ENCODE measurements around the gene ELK4.
A peak's percentile ranks its signal among the peaks of the same experiment; 100 is the strongest.

Gene ELK4

DNA sequence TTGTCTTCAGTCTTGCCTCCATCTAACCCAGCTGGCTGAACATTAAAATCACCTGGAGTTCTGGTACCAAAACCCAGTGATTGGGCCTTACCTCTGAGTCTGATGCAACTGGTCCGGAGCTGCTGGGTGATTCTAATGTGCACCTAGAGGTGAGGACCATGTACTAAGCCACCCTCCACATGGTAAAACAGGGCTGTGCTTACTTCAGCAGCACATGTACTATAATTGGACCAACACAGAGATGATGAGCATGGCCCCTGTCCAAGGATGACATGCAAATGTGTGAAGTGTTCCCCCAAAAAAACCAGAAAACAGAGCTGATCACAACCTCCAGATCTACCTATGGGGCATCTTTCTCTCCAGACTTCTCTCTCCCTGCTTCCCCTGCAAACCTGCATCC is 37.0 kb downstream of the ELK4 start:
- DNase-seq = no peak

DNA sequence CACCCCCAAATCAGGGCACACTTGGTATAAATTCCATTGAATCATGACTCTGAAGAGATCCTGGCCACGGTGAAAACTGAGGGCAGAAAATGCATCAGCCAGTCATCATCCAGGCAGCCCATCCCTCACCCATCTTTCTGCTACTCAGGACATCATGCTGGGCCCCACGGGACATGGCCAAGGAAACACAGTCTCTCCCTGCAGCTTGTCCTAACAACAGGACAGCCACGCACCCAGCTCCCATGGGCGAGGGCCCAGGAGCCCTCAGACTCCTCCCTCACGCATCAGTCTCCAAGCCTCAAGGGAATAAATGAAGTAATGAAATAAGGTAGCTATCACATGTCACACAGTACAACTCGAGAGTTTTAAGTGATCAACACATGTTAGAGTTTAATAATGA is 37.8 kb downstream of the ELK4 start:
- no peak for DNase-seq

DNA sequence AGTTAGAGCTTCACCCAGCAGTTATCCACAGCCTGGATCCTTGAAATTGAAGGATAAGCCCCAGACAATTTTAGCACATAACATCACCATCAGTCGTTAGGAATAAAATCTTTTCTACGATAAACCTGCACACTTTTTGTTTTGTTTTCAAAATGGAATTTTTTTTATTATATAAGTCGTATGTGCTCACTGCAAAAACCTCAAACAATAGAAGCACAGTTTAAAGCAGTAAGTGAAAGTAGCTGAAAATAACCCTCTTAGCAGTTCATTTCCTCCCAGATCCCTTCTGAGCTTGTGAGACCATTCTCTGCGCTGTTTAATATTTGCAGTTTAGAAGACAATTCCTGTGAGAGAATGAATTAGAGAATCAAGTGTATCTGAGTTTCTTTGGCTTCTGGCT is 38.3 kb downstream of the ELK4 start:
- no peak for DNase-seq

DNA sequence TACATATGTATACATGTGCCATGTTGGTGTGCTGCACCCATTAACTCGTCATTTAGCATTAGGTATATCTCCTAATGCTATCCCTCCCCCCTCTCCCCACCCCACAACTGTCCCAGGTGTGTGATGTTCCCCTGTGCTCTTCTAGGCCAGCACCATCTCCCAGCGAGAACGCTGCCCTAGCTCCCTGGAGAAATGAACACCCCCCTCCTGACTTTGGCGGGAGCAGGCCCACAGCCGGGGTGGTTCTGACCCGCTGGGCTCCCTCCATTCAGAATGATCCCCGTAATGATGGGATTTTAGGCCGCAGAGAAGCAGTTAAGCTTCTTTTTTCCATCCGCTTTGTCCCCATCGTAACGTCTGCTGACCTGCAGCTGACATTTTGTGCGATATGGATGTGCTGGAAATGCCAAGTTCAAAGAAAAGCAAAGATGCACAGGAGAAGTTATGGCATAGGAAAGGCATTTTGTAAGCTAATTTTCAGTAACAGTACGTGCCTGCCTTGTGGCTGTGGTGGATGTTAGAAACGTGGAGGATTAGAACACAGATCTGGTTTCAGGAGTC is 39.3 kb downstream of the ELK4 start:
- DNase-seq = no peak

DNA sequence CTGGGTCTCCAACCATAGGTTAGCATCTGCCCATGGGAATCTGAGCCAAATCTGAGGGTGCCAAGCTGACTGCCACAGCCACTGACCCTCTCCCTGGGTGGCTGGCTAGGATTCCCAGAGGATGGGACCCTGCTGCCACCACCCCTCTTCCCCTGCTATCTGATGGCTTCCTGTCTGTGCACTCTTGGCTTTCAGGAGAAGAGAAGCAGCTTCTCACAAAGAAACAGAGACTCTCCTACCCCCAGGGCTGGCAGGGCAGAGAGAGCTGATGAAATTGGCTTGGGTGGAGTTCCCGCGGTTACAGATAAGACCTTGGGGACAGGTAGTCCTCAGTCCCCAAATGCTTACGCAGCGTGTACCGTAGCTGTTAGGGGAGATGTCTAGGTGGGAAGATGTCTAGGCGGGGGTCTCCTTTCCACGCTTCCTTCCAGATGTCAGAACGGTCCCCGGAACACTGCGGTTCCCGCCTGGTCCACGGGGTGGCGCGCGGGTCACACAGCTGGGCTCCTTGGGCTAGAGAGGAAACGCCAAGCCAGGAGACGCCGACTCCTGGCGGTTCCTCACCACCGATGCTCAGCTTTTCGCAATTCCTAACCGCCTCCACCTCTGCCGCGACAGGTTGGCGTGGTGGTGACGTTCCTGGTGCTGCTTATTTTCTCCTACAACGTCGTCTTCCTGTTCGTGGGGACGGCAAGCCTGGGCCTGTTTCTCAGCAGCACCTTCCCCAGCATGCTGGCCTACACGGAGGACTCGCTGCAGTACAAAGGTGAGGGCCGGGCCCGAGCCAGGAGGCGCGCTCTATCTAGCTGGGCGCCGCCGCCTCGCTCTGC is 40.1 kb downstream of the ELK4 start:
- peak; percentile 69 for DNase-seq

DNA sequence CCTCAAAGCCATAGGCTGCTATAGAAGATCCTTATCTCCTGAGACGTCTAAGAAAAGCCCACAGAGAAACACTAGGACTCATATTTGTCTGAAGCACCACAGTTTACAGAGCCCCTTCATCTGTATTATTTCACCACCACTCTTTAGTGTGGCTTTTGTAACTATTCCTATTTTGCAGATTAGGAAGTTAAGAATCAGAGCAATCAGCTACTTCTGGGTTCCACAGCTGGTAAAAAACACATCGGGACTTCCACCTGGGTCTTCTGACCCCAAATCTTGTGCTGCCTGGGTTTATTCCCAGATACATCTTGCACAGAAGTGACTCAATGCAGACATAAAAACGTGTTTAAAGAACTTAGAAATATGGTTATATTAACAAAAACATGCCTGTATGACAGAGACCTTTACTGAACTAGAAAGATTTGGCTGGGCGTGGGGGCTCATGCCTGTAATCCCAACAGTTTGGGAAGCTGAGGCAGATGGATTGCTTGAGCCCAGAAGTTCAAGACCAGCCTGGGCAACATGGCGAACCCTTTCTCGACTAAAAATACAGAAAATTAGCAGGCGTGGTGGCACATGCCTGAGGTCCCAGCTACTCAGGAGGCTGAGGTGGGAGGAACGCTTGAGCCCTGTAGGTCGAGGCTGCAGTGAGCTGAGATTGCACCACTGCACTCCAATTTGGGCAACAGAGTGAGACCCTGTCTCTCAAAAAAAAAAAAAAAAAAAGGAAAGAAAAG is 40.9 kb downstream of the ELK4 start:
- DNase-seq = no peak

DNA sequence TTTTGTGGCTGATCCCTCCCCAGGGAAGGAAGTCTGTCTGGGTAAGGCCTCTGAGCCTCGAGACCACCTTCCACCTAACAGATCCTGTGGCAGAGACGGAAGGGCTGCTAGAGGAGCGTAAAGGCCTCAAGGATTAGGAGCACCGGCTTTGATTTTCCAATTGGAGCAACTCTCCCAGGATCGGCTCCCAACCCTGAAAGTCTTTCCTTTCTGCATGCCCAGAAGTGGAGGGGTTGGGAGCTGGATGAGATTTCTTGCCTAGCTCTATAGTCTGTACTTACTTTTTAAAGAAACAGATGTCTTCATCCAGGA is 41.4 kb downstream of the ELK4 start:
- DNase-seq = no peak

DNA sequence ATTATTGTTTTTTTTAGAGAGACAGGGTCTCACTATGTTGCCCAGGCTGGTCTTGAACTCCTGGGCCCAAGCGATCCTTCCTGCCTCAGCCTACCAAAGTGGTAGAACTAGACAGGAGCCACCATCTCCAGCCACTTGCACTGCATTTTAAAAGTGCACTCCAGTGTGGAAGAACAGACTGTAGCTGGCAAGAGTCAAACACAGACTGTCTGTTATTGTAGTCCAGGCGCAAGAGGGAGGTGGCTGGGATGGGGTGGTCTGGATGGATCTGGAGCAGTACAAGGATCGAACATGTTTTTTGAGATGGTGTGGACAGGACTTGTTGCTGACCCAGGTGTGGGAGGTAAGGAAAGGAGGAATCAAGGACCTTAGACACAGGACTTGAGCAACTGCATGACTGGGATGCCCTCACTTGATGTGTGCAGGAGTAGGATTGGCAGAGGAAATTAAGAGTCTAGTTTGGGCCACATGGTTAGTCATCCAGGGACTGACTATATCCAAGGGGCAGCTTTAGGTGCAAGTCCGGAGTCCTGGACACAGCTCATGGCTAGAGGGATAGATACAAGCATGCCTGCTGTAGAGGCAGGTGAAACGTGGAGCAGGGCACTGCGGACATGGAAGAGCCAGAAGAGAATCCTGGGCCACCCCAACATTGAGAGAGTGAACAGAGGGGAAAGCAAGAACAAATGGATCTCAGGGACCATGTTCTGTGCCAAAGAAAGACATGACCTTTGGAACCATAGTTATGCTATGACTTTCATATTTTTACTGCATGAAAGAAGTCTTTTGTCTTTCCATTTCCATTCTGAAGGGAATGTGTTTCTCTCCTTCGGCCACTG is 42.0 kb downstream of the ELK4 start:
- DNase-seq = no peak

DNA sequence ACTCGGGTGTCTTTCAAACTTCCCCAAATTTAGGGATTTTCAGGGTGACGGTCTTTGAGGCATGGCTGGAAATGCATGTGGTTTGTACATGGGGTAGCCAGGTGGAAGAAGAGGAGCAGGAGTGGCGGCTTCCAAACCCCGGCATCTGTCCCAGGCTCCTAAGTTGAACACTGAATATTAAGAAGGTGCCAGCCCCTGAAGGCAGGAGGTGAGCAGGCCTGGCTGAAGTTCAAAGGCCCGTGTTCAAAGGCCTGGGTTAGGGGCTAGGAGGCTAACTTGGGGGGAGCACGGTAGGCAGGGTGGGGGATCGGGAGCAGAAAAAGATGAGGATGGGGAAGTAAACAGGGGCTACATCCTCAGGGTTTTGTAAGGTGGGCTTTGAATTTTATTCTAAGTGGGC is 42.8 kb downstream of the ELK4 start:
- DNase-seq = no peak

DNA sequence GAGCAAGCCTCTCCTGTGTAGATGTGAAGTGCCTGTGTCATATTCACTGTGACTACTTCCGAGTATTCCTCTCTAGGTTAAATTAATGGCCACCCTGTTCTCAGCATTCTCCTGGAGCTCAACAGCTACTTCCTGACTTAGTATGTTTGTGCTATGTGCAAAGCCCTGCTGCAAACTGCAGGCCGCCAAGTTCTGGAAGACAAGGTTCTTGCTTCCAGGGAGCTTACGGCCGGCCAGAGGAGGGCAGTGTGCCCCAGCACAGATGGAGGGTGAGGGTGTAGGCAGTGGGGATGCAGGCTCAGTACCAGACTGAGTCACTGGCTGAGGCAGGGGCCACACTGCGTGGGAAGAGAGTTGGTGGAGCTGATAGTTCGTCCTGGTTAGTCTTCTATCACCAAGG is 43.2 kb downstream of the ELK4 start:
- peak; percentile 26 for DNase-seq

DNA sequence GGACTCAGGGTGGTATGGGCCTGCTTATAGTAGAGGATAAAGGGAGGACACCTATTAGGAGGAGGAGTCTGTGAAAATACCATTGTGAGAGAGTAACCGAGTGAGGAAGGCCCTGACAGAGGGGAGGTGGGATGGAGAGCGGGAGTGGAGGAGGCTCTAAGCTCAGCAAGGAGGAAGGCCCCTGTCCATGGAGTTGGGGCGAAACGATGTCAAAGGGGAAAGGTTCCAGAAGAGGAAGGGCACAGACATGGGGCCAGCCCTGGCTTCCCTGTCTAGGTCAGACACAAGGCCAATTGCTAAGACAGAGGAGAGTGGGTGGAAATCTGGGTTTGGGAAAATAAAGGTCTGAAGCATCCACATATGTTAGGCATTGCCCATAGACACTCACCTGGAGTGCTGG is 44.2 kb downstream of the ELK4 start:
- DNase-seq = no peak

DNA sequence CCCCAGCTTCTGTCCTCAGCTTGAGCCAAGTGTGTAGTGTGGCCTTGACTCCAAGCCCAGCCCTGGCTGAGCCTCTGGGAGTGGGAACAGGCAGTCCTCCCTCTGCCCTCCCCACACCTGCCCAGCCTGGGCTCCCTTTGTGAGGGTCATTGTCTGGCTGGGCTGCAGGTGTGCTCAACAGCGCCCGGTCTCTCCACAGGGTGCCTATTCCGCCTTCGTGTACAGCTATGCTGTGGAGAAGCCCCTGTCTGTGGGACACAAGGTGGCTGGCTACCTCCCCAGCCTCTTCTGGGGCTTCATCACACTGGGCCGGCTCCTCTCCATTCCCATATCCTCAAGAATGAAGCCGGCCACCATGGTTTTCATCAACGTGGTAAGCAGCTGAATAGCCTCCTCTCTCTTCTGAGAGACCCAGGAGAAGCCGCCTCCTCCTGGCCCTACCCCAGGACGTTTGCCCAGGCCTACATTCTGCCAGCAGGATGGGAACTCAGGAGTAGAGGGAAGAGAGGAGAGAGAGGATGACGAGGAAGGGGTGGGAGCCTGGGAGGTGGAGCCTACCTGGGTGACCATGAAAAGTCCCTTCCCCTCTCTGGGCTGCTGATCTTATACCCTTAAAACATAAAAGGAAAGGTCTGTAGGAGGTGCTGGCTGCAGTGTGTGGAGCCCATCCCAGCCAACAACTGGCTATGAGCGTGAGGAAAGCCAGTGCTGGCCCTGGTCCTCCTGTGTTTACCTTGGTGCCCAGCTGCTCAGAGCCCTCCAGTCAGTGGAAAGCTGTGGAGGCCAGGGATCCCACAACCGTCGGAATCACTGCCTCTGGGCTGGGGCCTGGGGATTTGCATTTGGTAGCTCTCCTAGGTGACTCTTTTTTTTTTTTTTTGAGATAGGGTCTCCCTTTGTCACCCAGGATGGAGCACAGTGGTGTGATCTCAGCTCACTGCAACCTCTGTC is 45.7 kb downstream of the ELK4 start:
- no peak for DNase-seq

DNA sequence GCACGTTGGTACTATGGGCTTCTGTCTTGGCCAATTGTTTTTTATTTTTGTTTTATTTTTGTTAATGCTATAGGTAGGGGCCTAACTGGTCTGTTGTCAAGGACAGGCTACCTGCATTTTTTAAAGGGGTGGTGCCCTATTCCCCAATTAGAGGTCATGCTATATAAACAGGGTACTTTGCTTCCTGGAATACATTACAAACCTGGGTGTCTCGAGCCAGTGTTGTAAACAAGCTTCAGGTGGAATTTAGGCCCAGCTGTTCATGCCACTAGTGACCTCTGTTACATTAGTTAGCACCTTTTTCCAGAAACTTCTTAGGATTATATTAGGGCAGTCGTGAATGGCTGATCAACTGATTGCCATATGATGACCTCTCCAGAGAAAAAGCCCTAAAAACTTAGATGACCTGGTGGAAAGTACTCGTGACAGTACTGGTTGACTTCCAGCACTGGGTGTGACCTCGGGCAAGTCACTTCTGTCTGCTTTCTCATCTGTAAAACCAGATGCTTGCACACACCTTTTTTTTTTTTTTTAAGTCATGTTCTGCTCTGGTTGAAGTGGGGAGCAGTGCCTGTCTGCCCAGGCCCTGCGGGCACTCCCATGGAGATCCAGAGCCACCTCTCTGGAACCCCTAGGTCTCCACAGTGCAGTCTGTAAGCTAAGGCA is 46.5 kb downstream of the ELK4 start:
- DNase-seq = no peak

DNA sequence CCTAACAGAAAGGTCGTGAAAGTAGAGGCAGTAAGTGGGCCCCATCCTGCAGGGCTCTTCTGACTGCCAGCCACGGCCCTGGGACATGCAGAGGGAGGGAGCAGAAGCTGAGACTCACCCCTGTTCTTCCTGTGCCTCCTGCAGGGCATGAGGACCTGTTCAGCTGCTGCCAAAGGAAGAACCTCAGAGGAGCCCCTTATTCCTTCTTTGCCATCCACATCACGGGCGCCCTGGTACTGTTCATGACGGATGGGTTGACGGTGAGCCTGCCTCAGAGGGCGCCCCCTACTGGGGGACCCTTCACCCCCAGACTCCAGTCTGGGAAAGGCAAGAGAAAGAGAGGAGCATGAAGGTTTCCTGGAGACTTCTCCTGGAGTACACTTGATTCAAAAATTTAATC is 47.1 kb downstream of the ELK4 start:
- no peak for DNase-seq

DNA sequence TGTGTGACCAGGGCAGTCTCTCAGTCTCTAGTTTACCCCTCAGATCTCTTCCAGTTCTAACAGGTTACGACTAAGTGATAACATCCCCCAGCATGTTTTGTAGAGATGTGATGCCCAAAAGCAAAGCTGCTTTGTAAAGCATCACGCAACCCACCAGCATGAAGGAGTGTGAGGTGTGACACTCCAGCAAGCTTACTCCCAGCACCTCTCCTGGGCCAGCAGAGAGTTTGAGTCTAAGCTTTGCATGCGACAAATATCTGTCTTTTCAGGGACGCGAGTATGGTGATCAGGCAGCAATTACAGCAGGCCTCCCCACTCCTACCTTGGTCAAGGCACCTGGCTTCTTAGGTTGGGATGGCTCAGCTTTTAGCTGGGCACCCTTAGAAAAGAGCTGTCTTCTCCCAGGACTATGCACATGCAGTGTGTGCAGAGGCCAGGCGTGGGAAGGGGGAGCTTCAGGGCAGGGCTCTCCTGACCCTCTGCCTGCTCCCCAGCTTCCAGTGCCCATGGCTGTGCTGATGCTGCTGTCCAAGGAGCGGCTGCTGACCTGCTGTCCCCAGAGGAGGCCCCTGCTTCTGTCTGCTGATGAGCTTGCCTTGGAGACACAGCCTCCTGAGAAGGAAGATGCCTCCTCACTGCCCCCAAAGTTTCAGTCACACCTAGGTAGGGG is 48.2 kb downstream of the ELK4 start:
- DNase-seq = no peak

DNA sequence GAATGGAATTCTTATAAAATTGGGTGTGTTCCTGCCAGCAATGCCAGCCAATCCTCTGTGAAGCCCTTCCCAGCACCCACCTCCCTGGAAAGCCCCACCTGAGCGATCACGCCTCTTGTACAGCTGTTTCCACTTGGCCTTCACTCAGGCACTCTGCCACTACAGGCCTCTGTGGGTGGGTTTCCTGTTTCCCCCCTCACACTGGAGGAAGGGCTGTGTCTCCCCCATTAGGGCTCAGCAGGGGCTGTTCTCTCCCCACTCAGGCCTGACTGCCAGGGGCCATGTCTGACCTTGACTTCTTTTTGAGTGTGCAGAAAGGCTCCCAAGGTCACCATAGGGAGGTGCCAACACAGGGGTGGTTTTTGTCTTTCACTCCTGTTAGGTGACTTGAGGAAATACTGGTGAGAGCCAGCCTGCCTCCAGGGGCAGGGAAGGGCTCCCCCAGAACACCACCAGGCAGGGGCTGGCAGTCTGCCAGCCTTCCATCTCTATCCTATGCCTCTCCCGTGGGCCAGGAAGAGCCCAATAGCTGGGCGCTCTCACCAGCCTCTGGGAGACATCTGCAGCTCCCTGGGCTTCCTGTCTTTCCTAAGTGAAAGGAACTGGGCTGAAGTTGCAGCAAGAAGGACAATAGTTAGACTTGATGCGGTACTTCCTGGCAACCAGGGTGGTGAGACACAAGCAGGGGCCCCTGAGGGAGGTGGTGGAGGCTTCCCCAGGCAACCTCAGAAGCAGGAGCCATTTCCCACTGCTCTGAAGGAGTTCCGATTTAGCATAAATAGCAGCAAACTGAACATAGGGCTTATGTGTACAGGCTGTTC is 49.1 kb downstream of the ELK4 start:
- DNase-seq = no peak

DNA sequence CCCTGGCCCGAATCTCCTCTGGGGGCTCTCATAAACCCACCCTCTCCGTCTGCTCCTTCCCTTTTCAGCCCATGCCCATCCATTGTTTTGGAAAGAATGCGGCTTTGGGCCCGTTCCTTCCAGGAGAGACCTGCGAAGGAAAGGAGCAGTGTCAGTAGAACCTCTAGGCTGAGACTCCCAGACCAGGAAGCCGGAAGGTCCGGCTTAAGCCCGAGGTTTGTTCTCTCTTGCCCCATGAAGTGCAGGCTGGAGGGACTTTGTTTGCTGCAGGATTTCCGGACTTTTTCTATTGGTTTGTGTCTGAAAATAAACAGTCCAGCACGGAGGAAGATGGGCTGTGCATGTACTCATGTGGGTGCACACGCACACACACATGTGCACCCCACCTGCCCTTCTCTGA is 49.8 kb downstream of the ELK4 start:
- no peak for DNase-seq

DNA sequence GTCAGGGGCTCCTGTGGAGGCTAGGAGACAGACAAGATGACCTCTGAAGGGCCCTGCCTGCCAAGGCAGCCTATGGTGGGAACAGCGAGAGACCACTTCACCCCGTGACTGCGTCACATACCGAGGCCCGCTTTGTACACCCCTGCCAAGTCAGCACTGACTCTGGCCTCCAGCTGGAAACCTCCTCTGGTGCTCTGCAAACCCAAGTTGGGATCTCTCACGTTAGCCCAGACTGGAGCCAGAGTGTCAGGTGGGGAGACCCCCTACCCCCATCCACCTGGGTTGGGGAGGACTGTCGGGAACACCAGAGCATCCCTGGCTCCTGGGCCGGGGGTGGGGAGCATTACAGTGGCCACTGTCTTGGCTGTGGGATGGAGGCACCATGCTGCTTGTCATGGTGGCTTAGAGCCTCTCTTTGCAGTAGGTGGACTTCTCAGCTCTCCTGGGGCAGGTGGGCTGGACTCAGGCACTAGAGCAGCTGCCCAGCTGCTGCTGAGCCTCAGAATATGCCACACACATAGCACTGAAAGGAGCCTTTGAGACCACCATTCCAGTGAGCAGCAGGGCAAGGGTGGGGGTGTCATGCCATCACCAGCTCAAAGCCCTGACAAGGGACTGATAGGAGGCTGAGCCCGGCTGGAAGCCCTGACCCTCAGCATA is 50.4 kb downstream of the ELK4 start:
- no peak for DNase-seq

DNA sequence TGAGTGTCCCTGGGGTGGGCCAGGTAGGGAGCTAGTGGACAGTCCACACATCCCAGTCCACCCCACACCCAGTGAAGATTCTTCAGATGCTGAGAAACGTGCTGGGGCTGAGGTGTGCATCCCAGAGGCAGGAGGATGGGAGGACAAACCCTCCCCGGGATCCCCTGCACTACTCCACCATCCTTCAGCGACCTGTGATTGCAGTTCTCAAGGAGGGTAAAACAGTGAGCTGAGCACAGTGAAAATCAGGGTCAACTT is 51.0 kb downstream of the ELK4 start:
- no peak for DNase-seq

Data from NCI-H187 treated with DMSO at 0.1 percent for 48 hours (cell line).